Measurements from ENCODE around the gene UBAP1. TPM values are rescaled to one million over a fixed set of nuclear protein-coding genes. Genes with fewer than 3 reads are reported as not detected.

Gene UBAP1
- total and polyA plus RNA-seq, 2 experiments from 2014 or later: 17.4 to 20.7 TPM

GRCh38 chr9:34206561-34206960 is 27.7 kb downstream of the UBAP1 start:
- Histone ChIP-seq H3K36me3 (ENCODE audit: insufficient read depth) (no peaks in the 10 kb centered on the region), H3K4me3 (no peak overlapping the region), H3K79me2 (replicated peaks; ENCODE audit: insufficient read depth) (peaks cover 94% of the 10 kb centered on the region), H2AFZ (no peak overlapping the region), H3K4me2 (no peak overlapping the region), H3K27me3 (ENCODE audit: insufficient read depth) (no peaks in the 10 kb centered on the region), H3K27ac (ENCODE audit: low read depth) (no peak overlapping the region; the same call in 1 of the 2 replicates), H3K9me2 (ENCODE audit: insufficient read depth) (no peaks in the 10 kb centered on the region), H3K4me1 (ENCODE audit: insufficient read depth) (no peaks in the 10 kb centered on the region), H3F3A (replicated peaks; ENCODE audit: low read depth) (no peaks in the 10 kb centered on the region), H4K20me1 (replicated peaks; ENCODE audit: insufficient read depth) (peaks cover 7% of the 10 kb centered on the region; the same call in 1 of the 2 replicates)
- Mint-ChIP-seq H3K9me3 (no peaks in the 10 kb centered on the region; the same call in 2 of the 3 replicates), H3K36me3 (ENCODE audit: low read depth) (peaks cover 19% of the 10 kb centered on the region; the same call in 2 of the 3 replicates), H3K27ac (no peak overlapping the region), H3K4me3 (no peak overlapping the region), H3K27me3 (ENCODE audit: insufficient read depth, low read depth, poor library complexity) (no peaks in the 10 kb centered on the region), H3K4me1 (no peaks in the 10 kb centered on the region)
- no peak for DNase-seq (ENCODE audit: low spot score)
- no peak for TF ChIP-seq POLR2AphosphoS5 (IDR thresholded peaks at IDR 0.05; ENCODE audit: low read depth)
- no peak for TF ChIP-seq ETS1 (IDR thresholded peaks at IDR 0.05)
- TF ChIP-seq ZNF114 (CRISPR knock-in tag; IDR thresholded peaks at IDR 0.05): no peak
- TF ChIP-seq EZH2phosphoT487 (IDR thresholded peaks at IDR 0.05; ENCODE audit: unreplicated experiment): no peak
- no peak for TF ChIP-seq CTCF (conservative IDR thresholded peaks at IDR 0.05; ENCODE audit: low read depth in 2 of 2)
- no peak for ATAC-seq

- no peaks in the 10 kb centered on the region for H3K27me3 ChIP-seq (ENCODE audit: insufficient read depth)
- no peaks in the 10 kb centered on the region for H3K9me2 ChIP-seq (ENCODE audit: insufficient read depth)
- H3K27ac ChIP-seq (ENCODE audit: low read depth): no peak overlapping the region
- no peaks in the 10 kb centered on the region for H3F3A ChIP-seq (replicated peaks; ENCODE audit: low read depth)
- H2AFZ ChIP-seq: no peak overlapping the region
- no peaks in the 10 kb centered on the region for H3K36me3 ChIP-seq (ENCODE audit: insufficient read depth)
- no peak for DNase-seq (ENCODE audit: low spot score)
- ATAC-seq: no peak
- no peaks in the 10 kb centered on the region; the same call in 1 of the 2 replicates for H4K20me1 ChIP-seq (replicated peaks; ENCODE audit: insufficient read depth)
- H3K4me1 ChIP-seq (ENCODE audit: insufficient read depth): no peaks in the 10 kb centered on the region; the same call in 1 of the 2 replicates
- H3K27me3 Mint-ChIP-seq (ENCODE audit: insufficient read depth, low read depth, poor library complexity): peaks cover 5% of the 10 kb centered on the region
- H3K79me2 ChIP-seq (replicated peaks; ENCODE audit: insufficient read depth): peaks cover 74% of the 10 kb centered on the region
- no peak overlapping the region for H3K4me2 ChIP-seq
- peaks cover 12% of the 10 kb centered on the region; the same call in 1 of the 3 replicates for H3K36me3 Mint-ChIP-seq (ENCODE audit: low read depth)
- H3K27ac Mint-ChIP-seq: no peak overlapping the region
- no peaks in the 10 kb centered on the region for H3K4me1 Mint-ChIP-seq
- no peaks in the 10 kb centered on the region; the same call in 2 of the 3 replicates for H3K9me3 Mint-ChIP-seq
- no peak overlapping the region for H3K4me3 Mint-ChIP-seq
- H3K4me3 ChIP-seq: no peak overlapping the region
- TF ChIP-seq ETS1 (IDR thresholded peaks at IDR 0.05) (no peak), ZNF462 (CRISPR knock-in tag; IDR thresholded peaks at IDR 0.05) (no peak), JUNB (IDR thresholded peaks at IDR 0.05; ENCODE audit: unreplicated experiment) (no peak), EZH2phosphoT487 (IDR thresholded peaks at IDR 0.05; ENCODE audit: unreplicated experiment) (no peak)
Measured at GRCh38 chr9:34211395-34211794, 32.6 kb downstream of the UBAP1 start.
